ENCODE measurements around the gene CASKIN1. TPM values are rescaled to one million over a fixed set of nuclear protein-coding genes. Genes with fewer than 3 reads are reported as not detected.

Gene CASKIN1
- total RNA-seq, 2 donors from 2014 or later: 0.66 to 0.78 TPM

DNA sequence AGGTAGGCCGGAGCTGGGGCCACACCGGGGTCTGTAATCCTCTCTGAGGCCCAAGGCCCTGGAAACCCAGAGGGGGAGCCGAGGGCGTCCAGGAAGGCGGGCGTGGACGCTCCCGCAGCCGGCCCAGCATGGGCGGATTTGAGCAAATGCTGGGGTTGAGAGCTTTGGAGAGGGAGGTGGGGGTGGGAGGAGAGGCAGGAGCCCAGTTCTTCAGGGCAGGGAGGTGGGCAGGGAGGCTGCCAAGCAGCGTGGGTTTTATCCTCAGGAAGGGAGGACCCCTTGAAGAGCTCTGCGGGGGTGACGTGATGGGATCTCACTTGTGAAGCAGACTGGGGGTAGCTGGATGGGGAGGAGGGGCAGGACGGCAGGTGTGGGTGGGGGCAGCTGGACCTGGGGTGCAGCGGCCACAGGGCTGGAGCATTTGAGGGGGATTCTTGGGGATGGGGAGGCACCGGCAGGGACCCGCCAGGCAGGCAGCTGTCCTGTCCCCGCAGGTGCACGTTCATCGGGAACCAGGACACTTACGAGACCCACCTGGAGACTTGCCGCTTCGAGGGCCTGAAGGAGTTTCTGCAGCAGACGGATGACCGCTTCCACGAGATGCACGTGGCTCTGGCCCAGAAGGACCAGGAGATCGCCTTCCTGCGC, 23.6 kb downstream of the CASKIN1 start:
- H3K27me3 ChIP-seq: no peaks in the 10 kb centered on the region
- TF ChIP-seq, protein P1, sequence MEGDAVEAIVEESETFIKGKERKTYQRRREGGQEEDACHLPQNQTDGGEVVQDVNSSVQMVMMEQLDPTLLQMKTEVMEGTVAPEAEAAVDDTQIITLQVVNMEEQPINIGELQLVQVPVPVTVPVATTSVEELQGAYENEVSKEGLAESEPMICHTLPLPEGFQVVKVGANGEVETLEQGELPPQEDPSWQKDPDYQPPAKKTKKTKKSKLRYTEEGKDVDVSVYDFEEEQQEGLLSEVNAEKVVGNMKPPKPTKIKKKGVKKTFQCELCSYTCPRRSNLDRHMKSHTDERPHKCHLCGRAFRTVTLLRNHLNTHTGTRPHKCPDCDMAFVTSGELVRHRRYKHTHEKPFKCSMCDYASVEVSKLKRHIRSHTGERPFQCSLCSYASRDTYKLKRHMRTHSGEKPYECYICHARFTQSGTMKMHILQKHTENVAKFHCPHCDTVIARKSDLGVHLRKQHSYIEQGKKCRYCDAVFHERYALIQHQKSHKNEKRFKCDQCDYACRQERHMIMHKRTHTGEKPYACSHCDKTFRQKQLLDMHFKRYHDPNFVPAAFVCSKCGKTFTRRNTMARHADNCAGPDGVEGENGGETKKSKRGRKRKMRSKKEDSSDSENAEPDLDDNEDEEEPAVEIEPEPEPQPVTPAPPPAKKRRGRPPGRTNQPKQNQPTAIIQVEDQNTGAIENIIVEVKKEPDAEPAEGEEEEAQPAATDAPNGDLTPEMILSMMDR (IDR thresholded peaks at IDR 0.05): no peak
- TF ChIP-seq POLR2A (IDR thresholded peaks at IDR 0.05): no peak
- 95 to 96% methylated on average over 10 to 29 of the region's 29 CpGs for WGBS, 2 donors
- no peak for ATAC-seq
- no peaks in the 10 kb centered on the region for H3K4me1 ChIP-seq
- no peak for DNase-seq
- intact Hi-C loops (cut with DNase I): no loop called here
- H3K36me3 ChIP-seq (replicated peaks in 1 of 2; ENCODE audit: insufficient read depth in 1 of 2, low read depth in 2 of 2): peaks cover 10 to 27% of the 10 kb centered on the region in 2 donors
- no peak overlapping the region for H3K4me3 ChIP-seq
- no peak overlapping the region for H3K27ac ChIP-seq
- H3K9me3 ChIP-seq: no peaks in the 10 kb centered on the region

GRCh38 chr16:2171601-2172178, 24.7 kb downstream of the CASKIN1 start:
- no peaks in the 10 kb centered on the region for H3K27me3 ChIP-seq
- H3K4me3 ChIP-seq: no peak overlapping the region
- ATAC-seq (no peak), DNase-seq (no peak)
- no peaks in the 10 kb centered on the region for H3K4me1 ChIP-seq
- intact Hi-C loops (cut with DNase I): no loop called here
- no peak for TF ChIP-seq POLR2A (IDR thresholded peaks at IDR 0.05)
- TF ChIP-seq, protein P1 (IDR thresholded peaks at IDR 0.05): no peak
- no peaks in the 10 kb centered on the region for H3K9me3 ChIP-seq
- H3K27ac ChIP-seq: no peak overlapping the region
- 92 to 93% methylated on average over 17 to 28 of the region's 28 CpGs for WGBS, 2 donors
- H3K36me3 ChIP-seq (replicated peaks in 1 of 2; ENCODE audit: insufficient read depth in 1 of 2, low read depth in 2 of 2): peaks cover 10 to 27% of the 10 kb centered on the region in 2 donors

DNA sequence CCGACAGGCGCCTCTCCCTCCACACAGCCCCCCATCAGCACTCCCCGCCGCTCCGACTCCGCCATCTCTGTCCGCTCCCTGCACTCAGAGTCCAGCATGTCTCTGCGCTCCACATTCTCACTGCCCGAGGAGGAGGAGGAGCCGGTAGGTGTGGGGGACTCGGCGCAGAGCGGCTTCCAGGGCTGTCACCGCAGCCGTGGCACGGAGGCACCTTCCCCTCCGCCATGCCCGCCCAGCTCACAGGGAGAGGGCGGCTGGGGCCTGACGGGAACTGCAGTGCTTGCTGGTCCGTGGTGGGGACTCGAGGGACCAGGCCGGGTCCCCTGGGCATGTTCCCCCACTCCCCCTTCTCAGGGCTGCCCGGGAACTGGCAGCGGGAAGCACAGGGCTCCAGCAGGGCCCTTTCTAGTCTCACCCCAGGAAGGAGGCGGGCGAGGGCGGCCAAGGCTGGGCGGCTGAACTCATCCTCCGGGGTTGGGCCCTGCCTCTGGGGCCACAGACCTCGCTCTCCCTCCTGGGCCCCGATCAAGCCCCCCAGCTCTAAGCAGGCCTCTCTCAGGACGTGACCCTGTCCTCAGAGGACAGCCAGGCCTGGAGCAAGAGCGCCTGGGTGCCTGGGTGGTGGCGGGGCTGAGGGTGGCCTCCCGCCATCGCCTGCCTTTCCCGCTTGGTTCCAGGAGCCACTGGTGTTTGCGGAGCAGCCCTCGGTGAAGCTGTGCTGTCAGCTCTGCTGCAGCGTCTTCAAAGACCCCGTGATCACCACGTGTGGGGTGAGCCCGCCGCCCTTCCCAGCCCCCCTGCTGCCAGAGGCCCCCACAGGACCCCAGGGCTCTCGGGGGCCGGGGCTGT, 25.6 kb downstream of the CASKIN1 start:
- no peak for ATAC-seq
- no peaks in the 10 kb centered on the region for H3K27me3 ChIP-seq
- intact Hi-C loops (cut with DNase I): no loop called here
- TF ChIP-seq, protein P1 (IDR thresholded peaks at IDR 0.05): no peak
- TF ChIP-seq POLR2A (IDR thresholded peaks at IDR 0.05): no peak
- no peak for DNase-seq
- peaks cover 7 to 23% of the 10 kb centered on the region in 2 donors for H3K36me3 ChIP-seq (replicated peaks in 1 of 2; ENCODE audit: insufficient read depth in 1 of 2, low read depth in 2 of 2)
- H3K4me3 ChIP-seq: no peak overlapping the region
- peak overlapping the region in 1 of 4 donors; percentile 18 for H3K27ac ChIP-seq
- no peaks in the 10 kb centered on the region for H3K9me3 ChIP-seq
- no peaks in the 10 kb centered on the region for H3K4me1 ChIP-seq
- WGBS, 2 donors: 87 to 95% methylated on average over 9 to 39 of the region's 47 CpGs

GRCh38 chr16:2170080-2170479, 26.3 kb downstream of the CASKIN1 start:
- Histone ChIP-seq H3K27ac (peak overlapping the region in 2 of 4 donors; percentile 30 to 39), H3K4me1 (no peaks in the 10 kb centered on the region), H3K4me3 (no peak overlapping the region), H3K9me3 (no peaks in the 10 kb centered on the region), H3K36me3 (replicated peaks in 1 of 2; ENCODE audit: insufficient read depth in 1 of 2, low read depth in 2 of 2) (peaks cover 7 to 19% of the 10 kb centered on the region in 2 donors), H3K27me3 (no peaks in the 10 kb centered on the region)
- TF ChIP-seq, protein P1 (IDR thresholded peaks at IDR 0.05): no peak
- peak in 1 of 3 donors; percentile 35 for TF ChIP-seq POLR2A (IDR thresholded peaks at IDR 0.05)
- DNase-seq (no peak), ATAC-seq (peak; percentile 28)
- whole genome bisulfite sequencing, 2 donors: 90 to 95% methylated on average over 18 of the region's 18 CpGs
- intact Hi-C loops (cut with DNase I): no loop called here
